GM15510 (cell line): ENCODE data around the gene ZRANB1.

Experiments
- POLR2A ChIP-seq: IDR thresholded peaks from 3 replicates; pipeline ENCODE4 v1.6.1; 2011; ENCODE audit warnings: borderline replicate concordance; ENCODE audit not compliant: insufficient read length; ENCODE audit errors: extremely low read depth

ZRANB1 gene

GRCh38 chr10:124941823-124942222 lies at the start of gene ZRANB1:
ZRANB1 (plus strand) TSS chr10:124942123; CDS start chr10:124942494, 371 bp downstream.
- no peak for TF ChIP-seq POLR2A

DNA sequence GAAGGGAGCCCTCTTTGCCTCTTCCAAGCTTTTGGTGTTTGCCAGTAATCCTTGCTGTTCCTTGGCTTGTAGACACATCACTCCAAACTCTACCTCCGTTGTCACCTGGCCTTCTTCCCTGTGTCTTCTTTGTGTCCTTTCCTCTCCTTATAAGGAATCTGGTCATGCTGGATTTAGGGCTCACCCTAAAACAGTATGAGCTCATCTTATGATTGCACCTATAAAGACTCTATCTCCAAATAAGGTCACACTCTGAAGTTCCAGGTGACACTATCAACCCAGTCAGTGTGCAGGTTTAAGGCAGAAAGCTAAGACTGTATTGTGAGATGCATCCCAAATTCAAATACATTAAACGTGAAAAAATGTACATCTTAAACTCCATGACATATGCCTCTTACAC lies 49.0 kb upstream of the ZRANB1 start:
- no peak for TF ChIP-seq POLR2A

GRCh38 chr10:124894569-124895215 lies 47.2 kb upstream of the ZRANB1 start:
- no peak for TF ChIP-seq POLR2A

- TF ChIP-seq POLR2A, result no peak
Observed at GRCh38 chr10:124896751-124897150, 45.2 kb upstream of the ZRANB1 start.

- TF ChIP-seq POLR2A, result no peak
Observed at GRCh38 chr10:124898471-124898870, 43.5 kb upstream of the ZRANB1 start.

GRCh38 chr10:124899151-124899550 lies 42.8 kb upstream of the ZRANB1 start:
- no peak for TF ChIP-seq POLR2A

DNA sequence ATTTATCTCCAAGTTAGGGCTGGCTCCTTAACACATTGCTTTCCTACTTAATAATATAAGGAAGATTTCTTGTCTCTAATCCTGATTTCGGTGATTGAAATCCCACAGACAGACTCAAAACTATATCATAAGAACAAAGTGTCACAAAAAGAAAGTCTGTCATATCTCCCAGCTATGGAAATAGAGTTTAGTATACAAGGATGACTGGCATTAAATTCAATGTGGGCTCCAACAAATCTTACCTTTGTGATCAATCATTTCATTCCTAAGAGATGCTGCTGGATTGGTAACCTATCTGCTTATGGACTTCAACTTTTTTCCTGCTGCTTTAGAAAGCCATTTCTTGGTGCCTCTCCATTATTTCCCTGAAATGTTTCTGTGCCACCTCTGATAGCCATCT lies 39.5 kb upstream of the ZRANB1 start:
- no peak for TF ChIP-seq POLR2A

DNA sequence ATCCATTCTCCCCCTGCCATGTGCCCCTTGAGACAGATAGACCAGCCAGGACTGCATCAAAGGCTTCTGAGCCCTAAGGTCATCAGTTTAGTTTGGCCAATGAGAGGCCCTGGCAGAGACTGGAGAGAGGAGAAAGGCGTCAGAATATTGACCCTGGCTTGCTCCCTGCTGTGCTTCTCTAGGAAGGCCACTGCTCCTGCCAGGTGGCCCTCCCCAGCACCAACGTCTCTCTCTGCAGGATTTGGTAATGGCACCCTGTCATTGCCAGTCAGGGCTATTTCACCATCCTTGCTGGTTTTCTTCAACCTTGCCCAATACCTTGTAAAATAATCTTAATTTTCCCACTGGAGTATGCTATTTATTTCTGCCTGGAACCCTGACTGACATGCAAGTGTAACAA lies 38.8 kb upstream of the ZRANB1 start:
- TF ChIP-seq POLR2A, result no peak

- TF ChIP-seq POLR2A, result no peak
Observed at GRCh38 chr10:124904796-124905195, 37.1 kb upstream of the ZRANB1 start.

DNA sequence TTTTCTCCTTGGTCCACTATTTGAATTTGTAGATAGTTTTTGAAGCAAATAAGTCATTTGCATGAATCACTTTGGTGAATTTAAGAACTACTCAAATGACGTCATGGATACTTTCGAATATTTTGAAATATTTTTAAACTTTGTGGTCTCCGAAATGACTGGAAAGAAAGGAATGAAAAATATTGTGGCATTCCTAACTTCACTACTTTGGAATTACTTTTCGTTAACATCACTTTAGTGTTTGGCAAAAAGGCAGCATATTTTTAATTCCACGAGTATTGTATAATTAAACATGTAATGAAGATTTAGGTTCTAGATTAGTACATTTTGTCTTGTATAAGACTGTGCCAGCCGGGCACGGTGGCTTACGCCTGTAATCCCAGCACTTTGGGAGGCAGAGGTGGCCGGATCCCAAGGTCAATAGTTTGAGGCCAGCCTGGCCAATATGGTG lies 35.3 kb upstream of the ZRANB1 start:
- TF ChIP-seq POLR2A, result no peak

DNA sequence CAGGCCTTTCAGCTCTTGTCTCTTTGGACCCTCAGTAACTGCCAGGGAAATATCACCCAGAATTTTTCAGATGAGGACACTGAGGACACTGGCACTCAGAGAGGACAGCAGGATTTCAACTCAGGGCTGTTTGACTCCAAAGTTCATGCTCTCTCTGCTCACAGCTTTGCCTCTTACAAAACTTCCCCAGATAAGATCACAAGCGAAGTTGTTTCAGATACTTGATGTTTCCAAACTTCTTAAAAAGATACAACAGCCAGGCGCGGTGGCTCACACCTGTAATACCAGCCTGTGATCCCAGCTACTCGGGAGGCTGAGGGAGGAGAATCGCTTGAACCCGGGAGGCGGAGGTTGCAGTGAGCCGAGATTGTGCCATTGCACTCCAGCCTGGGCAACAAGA lies 32.4 kb upstream of the ZRANB1 start:
- TF ChIP-seq POLR2A, result no peak

GRCh38 chr10:124911124-124912067 lies 30.5 kb upstream of the ZRANB1 start:
- no peak for TF ChIP-seq POLR2A

DNA sequence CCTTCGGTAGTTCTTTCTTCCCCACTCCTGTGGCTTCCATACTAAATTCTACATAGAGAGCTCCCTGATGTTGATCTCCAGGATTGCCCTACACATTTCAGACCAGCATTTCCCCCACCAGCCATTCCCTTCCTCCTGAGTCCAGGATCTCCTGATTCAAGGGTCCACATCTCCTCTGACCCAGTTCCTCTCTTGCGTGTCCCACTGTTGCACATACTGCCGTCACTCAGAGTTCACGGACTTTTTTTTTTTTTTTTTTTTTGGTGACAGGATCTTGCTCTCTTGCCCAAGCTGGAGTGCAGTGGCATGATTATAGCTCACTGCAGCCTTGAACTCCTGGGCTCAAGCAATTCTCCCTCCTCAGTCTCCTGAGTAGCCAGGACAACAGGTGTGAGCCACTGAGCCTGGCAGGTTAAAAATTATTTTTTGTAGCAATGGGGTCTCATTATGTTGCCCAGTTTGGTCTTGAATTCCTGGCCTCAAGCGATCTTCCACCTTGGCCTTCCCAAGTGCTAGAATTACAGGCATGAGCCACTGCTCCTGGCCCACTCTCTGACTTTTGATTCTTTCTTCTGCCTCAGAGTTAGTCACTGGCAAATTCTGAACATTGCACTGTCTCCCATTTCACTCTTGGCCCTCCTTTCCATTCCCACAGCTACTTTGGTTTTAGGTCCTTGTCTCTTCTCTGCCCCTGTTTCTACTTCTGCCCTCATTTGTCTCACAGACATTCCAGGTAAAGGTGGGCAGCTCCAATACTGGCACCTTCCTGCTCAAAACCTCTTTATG lies 29.6 kb upstream of the ZRANB1 start:
- TF ChIP-seq POLR2A, result no peak

DNA sequence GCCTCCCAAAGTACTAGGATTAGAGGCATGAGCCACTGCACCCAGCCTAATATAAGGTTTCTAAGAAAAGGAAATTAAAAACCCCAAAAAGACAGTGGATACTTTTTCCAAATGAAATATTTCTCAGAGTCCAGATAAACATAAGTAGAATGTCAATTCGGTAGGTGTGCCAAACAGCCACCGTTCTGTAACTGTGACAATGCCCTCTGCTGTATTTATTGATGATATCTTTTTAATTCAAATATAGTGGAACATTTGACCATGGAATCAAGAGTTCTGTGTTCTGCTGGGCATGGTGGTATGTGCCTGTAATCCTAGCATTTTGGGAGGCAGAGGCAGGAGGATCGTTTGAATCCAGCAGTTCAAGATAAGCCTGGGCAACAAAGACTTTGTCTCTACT lies 28.8 kb upstream of the ZRANB1 start:
- no peak for TF ChIP-seq POLR2A

DNA sequence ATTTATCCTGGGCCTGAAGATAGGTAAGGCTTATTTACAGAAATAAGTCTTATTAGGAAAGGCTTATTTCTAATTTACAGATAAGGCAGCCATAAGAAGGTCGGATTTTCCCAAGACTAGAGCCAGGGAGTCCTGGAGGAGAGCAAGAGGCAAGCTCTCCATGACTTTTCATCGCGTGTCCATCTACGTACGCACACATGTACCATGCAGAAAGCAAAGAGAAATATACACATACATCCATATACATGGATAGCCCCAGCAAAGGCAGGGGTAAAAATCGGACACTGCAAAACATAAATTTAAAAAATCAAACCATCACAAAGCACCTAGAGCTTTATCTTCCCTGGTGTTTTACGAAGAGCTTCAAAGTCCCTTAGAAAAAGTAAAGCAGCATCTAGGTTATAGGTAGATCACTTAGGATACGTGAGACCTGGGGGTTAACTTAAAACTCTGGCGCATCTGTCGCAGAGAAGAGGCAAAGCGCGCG lies 25.8 kb upstream of the ZRANB1 start:
- TF ChIP-seq POLR2A, result no peak

GRCh38 chr10:124916585-124917427 lies 25.1 kb upstream of the ZRANB1 start:
- TF ChIP-seq POLR2A, result peak; percentile 94
